K562 treated with DMSO at 1 percent for 4 hours (cell line): Measurements from ENCODE around the gene PWP2. TPM values are rescaled to one million over a fixed set of nuclear protein-coding genes. Genes with fewer than 3 reads are reported as not detected.

Experiments
- total RNA-seq: library from RNA; unstranded; fragments of 300-600 nt; gene quantifications from 2 replicates; pipeline ENCODE4 v1.2.3, GENCODE V29; 2022; ENCODE audit not compliant: insufficient read depth

The PWP2 gene
- total RNA-seq: 11.8 and 12.4 TPM in 2 replicates

GRCh38 chr21:44107026-44107501 is at the start of gene PWP2:
TSS of gene PWP2 (plus strand) at chr21:44107399. CDS start at chr21:44107417, 18 bp downstream.

Other genes with a start within 250 kb of the PWP2 start
- gene AGPAT3, start 242.2 kb upstream of the PWP2 start, total RNA-seq: 35.9 and 42.1 TPM in 2 replicates
- 18.0 and 23.1 TPM in 2 replicates for gene TRAPPC10, start 95.1 kb upstream of the PWP2 start, total RNA-seq
- gene GATD3, start 26.3 kb downstream of the PWP2 start, total RNA-seq: 61.9 and 68.0 TPM in 2 replicates
- gene ICOSLG, start 133.5 kb downstream of the PWP2 start, total RNA-seq: 4.2 and 4.3 TPM in 2 replicates
- not detected in 2 replicates for gene DNMT3L, start 154.5 kb downstream of the PWP2 start, total RNA-seq
- gene AIRE, start 178.5 kb downstream of the PWP2 start, total RNA-seq: not detected in 2 replicates
- gene PFKL, start 192.7 kb downstream of the PWP2 start, total RNA-seq: 109 and 133 TPM in 2 replicates
- gene CFAP410, start 232.0 kb downstream of the PWP2 start, total RNA-seq: 15.8 and 19.8 TPM in 2 replicates
- 2.0 and 2.5 TPM in 2 replicates for gene TRPM2, start 246.2 kb downstream of the PWP2 start, total RNA-seq